Body of pancreas (tissue), 4 donors: Measurements from ENCODE around the gene USP17L15. TPM values are rescaled to one million over a fixed set of nuclear protein-coding genes. Genes with fewer than 3 reads are reported as not detected.
"Not testable (repeated sequence)": the region's sequence is repeated elsewhere in the genome, so short reads cannot be mapped to it uniquely, and the experiment has no call there.

Experiments
- ATAC-seq: fragments of 150-250 bp; one replicate; pipeline ENCODE4 v1.9.1; 2016
- DNase-seq, 4 donors: peaks; one replicate each; pipeline ENCODE4 v3.0.0-alpha.2; 2019
- H3K27ac ChIP-seq, 4 donors: fragments of 200-600 bp; sonication (generic); 1 replicate in 3 of 4; 2 replicates in 1 of 4; pipeline versions ENCODE4 v1.5.1 to v1.6.1; 2016 to 2019; ENCODE audit warnings: mild to moderate bottlenecking in 1 of 4, mixed read lengths in 1 of 4, moderate library complexity in 1 of 4
- H3K27me3 ChIP-seq, 2 donors: fragments of 200-600 bp; sonication (generic); one replicate each; pipeline ENCODE4 v1.6.0; 2016; ENCODE audit warnings: mild to moderate bottlenecking in 1 of 2
- H3K36me3 ChIP-seq, 2 donors: fragments of 200-600 bp; sonication (generic); replicated peaks in 1 of 2; 2 replicates each; pipeline ENCODE4 v1.5.1; 2016; ENCODE audit warnings: low read depth in 2 of 2; ENCODE audit not compliant: insufficient read depth in 1 of 2
- H3K4me1 ChIP-seq: fragments of 200-600 bp; sonication (generic); one replicate; pipeline ENCODE4 v1.6.0; 2016
- H3K4me3 ChIP-seq, 2 donors: fragments of 200-600 bp; sonication (generic); 1 replicate in 1 of 2; 2 replicates in 1 of 2; pipeline ENCODE4 v1.5.1; 2016 to 2019
- H3K9me3 ChIP-seq, 3 donors: fragments of 200-600 bp; sonication (generic); 1 replicate in 2 of 3; 2 replicates in 1 of 3; pipeline ENCODE4 v1.5.1; 2016
- WGBS, 2 donors: methylation state at CpG; one replicate each; pipeline ENCODE4 v1.1.5; 2017; 5-methylcytosine and 5-hydroxymethylcytosine counted together
- intact Hi-C: fragments of 100-400 bp; cut with DNase I; formaldehyde crosslinking; loops from one replicate; pipeline ENCODE4 v1.15.1; 2023
- total RNA-seq, 2 donors: library from RNA; depleted of rRNA; stranded (reverse); fragments of >200 nt; gene quantifications; one replicate each; pipeline ENCODE4 v1.1.0, GENCODE V29; 2016

The USP17L15 gene, protein sequence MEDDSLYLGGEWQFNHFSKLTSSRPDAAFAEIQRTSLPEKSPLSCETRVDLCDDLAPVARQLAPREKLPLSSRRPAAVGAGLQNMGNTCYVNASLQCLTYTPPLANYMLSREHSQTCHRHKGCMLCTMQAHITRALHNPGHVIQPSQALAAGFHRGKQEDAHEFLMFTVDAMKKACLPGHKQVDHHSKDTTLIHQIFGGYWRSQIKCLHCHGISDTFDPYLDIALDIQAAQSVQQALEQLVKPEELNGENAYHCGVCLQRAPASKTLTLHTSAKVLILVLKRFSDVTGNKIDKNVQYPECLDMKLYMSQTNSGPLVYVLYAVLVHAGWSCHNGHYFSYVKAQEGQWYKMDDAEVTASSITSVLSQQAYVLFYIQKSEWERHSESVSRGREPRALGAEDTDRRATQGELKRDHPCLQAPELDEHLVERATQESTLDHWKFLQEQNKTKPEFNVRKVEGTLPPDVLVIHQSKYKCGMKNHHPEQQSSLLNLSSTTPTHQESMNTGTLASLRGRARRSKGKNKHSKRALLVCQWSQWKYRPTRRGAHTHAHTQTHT
- total RNA-seq, result not detected

GRCh38 chr4:9234085-9234484 lies at the start of gene USP17L15:
Gene USP17L15, plus strand, starts transcription at chr4:9234385. Its CDS starts 0 bp downstream, at chr4:9234385.
- WGBS, 2 donors, result no CpG with 5 or more reads among the region's 15 CpGs
- H3K36me3 ChIP-seq, intact Hi-C loops, ATAC-seq, H3K27me3 ChIP-seq, H3K4me1 ChIP-seq, H3K27ac ChIP-seq, H3K9me3 ChIP-seq, H3K4me3 ChIP-seq, DNase-seq: not testable (repeated sequence)

DNA sequence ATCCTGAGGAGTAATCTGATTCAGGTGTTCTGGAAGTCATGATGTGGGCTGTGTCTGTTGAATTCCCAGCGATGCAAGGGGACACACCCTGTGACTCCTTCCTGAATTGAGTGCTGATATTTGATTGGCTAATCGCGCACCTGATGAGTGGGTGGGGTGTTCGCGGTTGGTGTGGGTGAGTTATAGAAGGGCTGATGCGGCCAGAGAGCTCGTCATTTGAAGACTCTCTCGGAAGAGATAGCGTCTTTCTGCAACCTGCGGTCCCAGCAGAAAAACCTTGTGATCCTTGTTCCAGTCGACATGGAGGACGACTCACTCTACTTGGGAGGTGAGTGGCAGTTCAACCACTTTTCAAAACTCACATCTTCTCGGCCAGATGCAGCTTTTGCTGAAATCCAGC lies 23.8 kb upstream of the USP17L15 start, which contains the start of gene USP17L10:
Gene USP17L10, plus strand, starts transcription at position 301 of the 400 bp plus-strand sequence. Its CDS starts 0 bp downstream, at position 301.
- intact Hi-C loops, H3K36me3 ChIP-seq, DNase-seq, H3K27me3 ChIP-seq, H3K27ac ChIP-seq, H3K4me1 ChIP-seq, H3K4me3 ChIP-seq, ATAC-seq, H3K9me3 ChIP-seq: not testable (repeated sequence)
- WGBS, 2 donors, result 43% methylated on average over 3 of the region's 13 CpGs; no CpG with 5 or more reads in 1 of the 2 donors

GRCh38 chr4:9214701-9215100 lies 19.5 kb upstream of the USP17L15 start:
- H3K27me3 ChIP-seq, ATAC-seq, H3K9me3 ChIP-seq, H3K4me3 ChIP-seq, H3K4me1 ChIP-seq, intact Hi-C loops, H3K36me3 ChIP-seq, H3K27ac ChIP-seq: not testable (repeated sequence)
- DNase-seq, result peak in 1 of 4 donors; percentile 3
- 62 to 71% methylated on average over 10 of the region's 14 CpGs for WGBS, 2 donors

GRCh38 chr4:9215105-9215504 lies 19.1 kb upstream of the USP17L15 start, which contains the start of gene USP17L11:
Gene USP17L11, plus strand, starts transcription at chr4:9215405. Its CDS starts 0 bp downstream, at chr4:9215405.
- WGBS, 2 donors, result no CpG with 5 or more reads among the region's 14 CpGs
- H3K4me3 ChIP-seq, H3K36me3 ChIP-seq, ATAC-seq, DNase-seq, intact Hi-C loops, H3K27ac ChIP-seq, H3K9me3 ChIP-seq, H3K27me3 ChIP-seq, H3K4me1 ChIP-seq: not testable (repeated sequence)

DNA sequence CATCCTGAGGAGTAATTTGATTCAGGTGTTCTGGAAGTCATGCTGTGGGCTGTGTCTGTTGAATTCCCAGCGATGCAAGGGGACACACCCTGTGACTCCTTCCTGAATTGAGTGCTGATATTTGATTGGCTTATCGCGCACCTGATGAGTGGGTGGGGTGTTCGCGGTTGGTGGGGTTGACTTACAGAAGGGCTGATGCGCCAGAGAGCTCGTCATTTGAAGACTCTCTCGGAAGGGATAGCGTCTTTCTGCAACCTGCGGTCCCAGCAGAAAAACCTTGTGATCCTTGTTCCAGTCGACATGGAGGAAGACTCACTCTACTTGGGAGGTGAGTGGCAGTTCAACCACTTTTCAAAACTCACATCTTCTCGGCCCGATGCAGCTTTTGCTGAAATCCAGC lies 14.3 kb upstream of the USP17L15 start, which contains the start of gene USP17L12:
Gene USP17L12, plus strand, starts transcription at position 301 of the 400 bp plus-strand sequence. Its CDS starts 0 bp downstream, at position 301.
- DNase-seq, H3K9me3 ChIP-seq, H3K4me3 ChIP-seq, ATAC-seq, H3K4me1 ChIP-seq, H3K36me3 ChIP-seq, H3K27ac ChIP-seq, intact Hi-C loops, H3K27me3 ChIP-seq: not testable (repeated sequence)
- no CpG with 5 or more reads among the region's 13 CpGs for WGBS, 2 donors

GRCh38 chr4:9224596-9224995 lies 9.6 kb upstream of the USP17L15 start, which contains the start of gene USP17L13:
Gene USP17L13, plus strand, starts transcription at chr4:9224896. Its CDS starts 0 bp downstream, at chr4:9224896.
- intact Hi-C loops, H3K4me1 ChIP-seq, DNase-seq, H3K27ac ChIP-seq, H3K27me3 ChIP-seq, H3K9me3 ChIP-seq, H3K36me3 ChIP-seq, ATAC-seq, H3K4me3 ChIP-seq: not testable (repeated sequence)
- no CpG with 5 or more reads among the region's 14 CpGs for WGBS, 2 donors

GRCh38 chr4:9230249-9230648 lies 3.9 kb upstream of the USP17L15 start:
- 64% methylated on average over 5 of the region's 8 CpGs; no CpG with 5 or more reads in 1 of the 2 donors for WGBS, 2 donors
- H3K9me3 ChIP-seq, H3K27me3 ChIP-seq, H3K4me3 ChIP-seq, ATAC-seq, H3K36me3 ChIP-seq, H3K27ac ChIP-seq, intact Hi-C loops, H3K4me1 ChIP-seq: not testable (repeated sequence)
- DNase-seq, result peak in 1 of 4 donors; percentile 2

DNA sequence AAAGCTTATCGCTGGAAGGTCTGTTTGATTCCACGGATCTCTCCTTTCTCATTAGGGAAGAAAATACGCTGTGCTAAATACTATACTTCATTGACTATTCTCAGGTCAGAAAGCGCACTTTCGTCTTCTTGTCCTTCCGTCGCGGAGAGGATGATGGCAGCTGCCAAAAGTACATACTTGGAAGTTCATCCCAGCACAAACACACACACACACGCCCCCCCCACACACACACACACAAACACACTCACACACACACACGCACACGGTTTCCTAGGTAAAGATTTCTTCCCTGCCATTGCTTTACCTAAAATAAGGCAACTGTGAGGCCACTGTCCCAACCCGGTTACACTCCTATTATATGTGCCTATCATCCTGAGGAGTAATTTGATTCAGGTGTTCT lies 4.3 kb downstream of the USP17L15 start:
- intact Hi-C loops, result not testable (repeated sequence)

GRCh38 chr4:9243579-9243978 lies 9.4 kb downstream of the USP17L15 start, which contains the start of gene USP17L17:
Gene USP17L17, plus strand, starts transcription at chr4:9243879. Its CDS starts 0 bp downstream, at chr4:9243879.
- not testable (repeated sequence) for ATAC-seq
- 80 to 81% methylated on average over 7 to 14 of the region's 14 CpGs for WGBS, 2 donors

More for the DNA sequence above, 4.3 kb downstream of the USP17L15 start:
- not testable (repeated sequence) for H3K27ac ChIP-seq, ATAC-seq, H3K36me3 ChIP-seq, H3K9me3 ChIP-seq, H3K27me3 ChIP-seq, H3K4me3 ChIP-seq, H3K4me1 ChIP-seq
- peak in 3 of 4 donors; percentile 5 to 12 (median 6) for DNase-seq
- no CpG with 5 or more reads among the region's 12 CpGs for WGBS, 2 donors

DNA sequence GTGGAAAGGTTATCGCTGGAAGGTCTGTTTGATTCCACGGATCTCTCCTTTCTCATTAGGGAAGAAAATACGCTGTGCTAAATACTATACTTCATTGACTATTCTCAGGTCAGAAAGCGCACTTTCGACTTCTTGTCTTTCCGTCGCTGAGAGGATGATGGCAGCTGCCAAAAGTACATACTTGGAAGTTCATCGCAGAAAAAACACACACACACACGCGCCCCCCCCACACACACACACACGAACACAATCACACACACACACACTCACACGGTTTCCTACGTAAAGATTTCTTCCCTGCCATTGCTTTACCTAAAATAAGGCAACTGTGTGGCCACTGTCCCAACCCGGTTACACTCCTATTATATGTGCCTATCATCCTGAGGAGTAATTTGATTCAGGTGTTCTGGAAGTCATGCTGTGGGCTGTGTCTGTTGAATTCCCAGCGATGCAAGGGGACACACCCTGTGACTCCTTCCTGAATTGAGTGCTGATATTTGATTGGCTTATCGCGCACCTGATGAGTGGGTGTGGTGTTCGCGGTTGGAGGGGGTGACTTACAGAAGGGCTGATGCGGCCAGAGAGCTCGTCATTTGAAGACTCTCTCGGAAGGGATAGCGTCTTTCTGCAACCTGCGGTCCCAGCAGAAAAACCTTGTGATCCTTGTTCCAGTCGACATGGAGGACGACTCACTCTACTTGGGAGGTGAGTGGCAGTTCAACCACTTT lies 13.9 kb downstream of the USP17L15 start, which contains the start of gene USP17L18:
Gene USP17L18, plus strand, starts transcription at position 678 of the 728 bp plus-strand sequence. Its CDS starts 0 bp downstream, at position 678.
- H3K4me1 ChIP-seq, H3K4me3 ChIP-seq, intact Hi-C loops, H3K27ac ChIP-seq, H3K27me3 ChIP-seq, ATAC-seq, H3K9me3 ChIP-seq, H3K36me3 ChIP-seq: not testable (repeated sequence)
- DNase-seq, result peak; percentile 1 to 20 (median 6)
- 74 to 82% methylated on average over 10 to 11 of the region's 26 CpGs for WGBS, 2 donors

More at GRCh38 chr4:9243579-9243978, 9.4 kb downstream of the USP17L15 start, which contains the start of gene USP17L17:
- H3K9me3 ChIP-seq, H3K27me3 ChIP-seq, H3K27ac ChIP-seq, H3K4me1 ChIP-seq, H3K4me3 ChIP-seq, intact Hi-C loops, H3K36me3 ChIP-seq, DNase-seq: not testable (repeated sequence)

- H3K9me3 ChIP-seq, H3K36me3 ChIP-seq, H3K27me3 ChIP-seq, H3K4me3 ChIP-seq, ATAC-seq, intact Hi-C loops, DNase-seq, H3K4me1 ChIP-seq, H3K27ac ChIP-seq: not testable (repeated sequence)
- no CpG with 5 or more reads among the region's 13 CpGs for WGBS, 2 donors
Measured at GRCh38 chr4:9253078-9253477, 18.9 kb downstream of the USP17L15 start, which contains the start of gene USP17L19. Gene USP17L19, plus strand, starts transcription at chr4:9253378. Its CDS starts 0 bp downstream, at chr4:9253378.
